GM23338 (cell line): ENCODE results near the gene KLF11. TPM values are rescaled to one million over a fixed set of nuclear protein-coding genes. Genes with fewer than 3 reads are reported as not detected.
A peak's percentile ranks its signal among the peaks of the same experiment; 100 is the strongest.

Experiments
- ATAC-seq: fragments of 200-7000 bp; cut with Tn5 transposase; 3 replicates; pipeline ENCODE4 v1.9.1; 2020
- DNase-seq: peaks from one replicate; pipeline ENCODE4 v3.0.0-alpha.2; 2015; ENCODE audit warnings: low spot score
- H2AFZ ChIP-seq: fragments of 200-600 bp; sonication (generic); 2 replicates; pipeline ENCODE4 v1.8.0; 2016; ENCODE audit warnings: antibody characterized with exemption, mild to moderate bottlenecking, moderate library complexity
- H3F3A ChIP-seq: fragments of 200-600 bp; sonication (generic); replicated peaks from 2 replicates; pipeline ENCODE4 v1.8.0; 2017; ENCODE audit warnings: antibody characterized with exemption, mixed run types, low read depth
- H3K27ac ChIP-seq: fragments of 200-600 bp; sonication (generic); 2 replicates; pipeline ENCODE4 v1.6.1; 2016; ENCODE audit warnings: low read depth
- H3K27me3 ChIP-seq: fragments of 200-600 bp; sonication (generic); 2 replicates; pipeline ENCODE4 v1.8.0; 2016; ENCODE audit warnings: mild to moderate bottlenecking, mixed run types, moderate library complexity; ENCODE audit not compliant: insufficient read depth
- H3K36me3 ChIP-seq: fragments of 200-600 bp; sonication (generic); 2 replicates; pipeline ENCODE4 v1.8.0; 2016; ENCODE audit warnings: mild to moderate bottlenecking; ENCODE audit not compliant: insufficient read depth
- H3K4me1 ChIP-seq: fragments of 200-600 bp; sonication (generic); 2 replicates; pipeline ENCODE4 v1.8.0; 2016; ENCODE audit warnings: mild to moderate bottlenecking, moderate library complexity; ENCODE audit not compliant: insufficient read depth
- H3K4me2 ChIP-seq: fragments of 200-600 bp; sonication (generic); 2 replicates; pipeline ENCODE4 v1.7.1; 2017; ENCODE audit warnings: mixed run types
- H3K4me3 ChIP-seq: fragments of 200-600 bp; sonication (generic); 2 replicates; pipeline ENCODE4 v1.6.1; 2016; ENCODE audit warnings: mixed run types
- H3K79me2 ChIP-seq: fragments of 200-600 bp; sonication (generic); replicated peaks from 2 replicates; pipeline ENCODE4 v1.8.0; 2017; ENCODE audit warnings: mild to moderate bottlenecking; ENCODE audit not compliant: insufficient read depth
- H3K9me2 ChIP-seq: fragments of 200-600 bp; sonication (generic); 2 replicates; pipeline ENCODE4 v1.8.0; 2017; ENCODE audit not compliant: insufficient read depth
- H4K20me1 ChIP-seq: fragments of 200-600 bp; sonication (generic); replicated peaks from 2 replicates; pipeline ENCODE4 v1.8.0; 2017; ENCODE audit warnings: mild to moderate bottlenecking; ENCODE audit not compliant: insufficient read depth
- H3K27ac Mint-ChIP-seq: 2 replicates; pipeline ENCODE4 v1.8.0; 2020; ENCODE audit warnings: inconsistent platforms, mild to moderate bottlenecking, moderate library complexity, mixed read lengths
- H3K27me3 Mint-ChIP-seq: 3 replicates; pipeline ENCODE4 v1.8.0; 2022; ENCODE audit warnings: low read depth, mild to moderate bottlenecking, moderate library complexity, mixed read lengths, inconsistent platforms; ENCODE audit not compliant: insufficient read depth, poor library complexity
- H3K36me3 Mint-ChIP-seq: 3 replicates; pipeline ENCODE4 v1.8.0; 2021; ENCODE audit warnings: low read depth, mild to moderate bottlenecking, inconsistent platforms, moderate library complexity, mixed read lengths
- H3K4me1 Mint-ChIP-seq: 3 replicates; pipeline ENCODE4 v1.8.0; 2020; ENCODE audit warnings: mild to moderate bottlenecking, inconsistent platforms, mixed read lengths
- H3K4me3 Mint-ChIP-seq: 3 replicates; pipeline ENCODE4 v1.8.0; 2021; ENCODE audit warnings: moderate library complexity, mild to moderate bottlenecking, inconsistent platforms, mixed read lengths
- H3K9me3 Mint-ChIP-seq: 3 replicates; pipeline ENCODE4 v1.8.0; 2020; ENCODE audit warnings: moderate library complexity, mild to moderate bottlenecking, inconsistent platforms, mixed read lengths
- CREB1 ChIP-seq: fragments of 250-450 bp; sonication (Bioruptor Pico); IDR thresholded peaks from 2 replicates; pipeline ENCODE4 v1.5.0; 2020; ENCODE audit warnings: low read depth, mild to moderate bottlenecking, moderate library complexity
- CTCF ChIP-seq, 2 experiments: fragments of 200-600 bp in 1 of 2; sonication (generic) in 1 of 2; conservative IDR thresholded peaks; 2 replicates each; pipeline versions ENCODE4 v1.5.1 to v1.6.1; 2016 to 2017; ENCODE audit warnings: antibody characterized with exemption in 2 of 2, low read depth in 2 of 2, mild to moderate bottlenecking in 2 of 2, moderate library complexity in 1 of 2
- ETS1 ChIP-seq: IDR thresholded peaks from 2 replicates; pipeline ENCODE4 v1.6.1; 2016; ENCODE audit warnings: antibody characterized with exemption
- NANOG ChIP-seq: IDR thresholded peaks from 2 replicates; pipeline ENCODE4 v1.6.1; 2016; ENCODE audit warnings: antibody characterized with exemption, borderline replicate concordance
- REST ChIP-seq: IDR thresholded peaks from one replicate; pipeline ENCODE4 v1.6.1; 2018; ENCODE audit warnings: antibody characterized with exemption; ENCODE audit not compliant: unreplicated experiment
- STAT1 ChIP-seq: IDR thresholded peaks from one replicate; pipeline ENCODE4 v1.6.1; 2016; ENCODE audit warnings: antibody characterized with exemption; ENCODE audit not compliant: unreplicated experiment
- ZNF114 ChIP-seq: fragments of 250-450 bp; sonication (Bioruptor Pico); IDR thresholded peaks from 2 replicates; pipeline ENCODE4 v1.5.0; 2020; ENCODE audit warnings: mild to moderate bottlenecking, moderate library complexity
- ZNF331 ChIP-seq: fragments of 250-450 bp; sonication (Bioruptor Pico); IDR thresholded peaks from 2 replicates; pipeline ENCODE4 v1.5.0; 2020; ENCODE audit warnings: low read depth, mild to moderate bottlenecking, moderate library complexity
- ZNF462 ChIP-seq: fragments of 250-450 bp; sonication (Bioruptor Pico); IDR thresholded peaks from 2 replicates; pipeline ENCODE4 v1.5.0; 2020; ENCODE audit warnings: mild to moderate bottlenecking, moderate library complexity
- polyA plus RNA-seq: library from polyadenylated mRNA; unstranded; fragments of >200 nt; fragmentation: Nextera tagmentation; extraction: Ambion mirVana; gene quantifications from 2 replicates; pipeline ENCODE4 v1.2.1, GENCODE V29; 2016
- total RNA-seq: library from RNA; depleted of rRNA; stranded (reverse); fragments of >200 nt; shearing (Covaris generic); gene quantifications from 2 replicates; pipeline ENCODE4 v1.2.3, GENCODE V29; 2014

The KLF11 gene
- total and polyA plus RNA-seq, 2 experiments from 2014 or later = 1.4 to 5.6 TPM

- no peak overlapping the region for H3K4me3 Mint-ChIP-seq
These were observed 48.0 kb downstream of the KLF11 start for GRCh38 chr2:10091182-10091888.

More at GRCh38 chr2:10091182-10091888, 48.0 kb downstream of the KLF11 start:
- H3K4me2 ChIP-seq = no peak overlapping the region
- H3K79me2 ChIP-seq = no peaks in the 10 kb centered on the region
- no peaks in the 10 kb centered on the region for H3K36me3 Mint-ChIP-seq
- H3K9me3 Mint-ChIP-seq = 0 out of 3 replicates have a peak, but pooled peaks cover 8% of the 10 kb centered on the region
- peaks cover 21% of the 10 kb centered on the region for H3K4me1 Mint-ChIP-seq
- peaks cover 5% of the 10 kb centered on the region for H3K27me3 Mint-ChIP-seq
- H3K27ac Mint-ChIP-seq = no peak overlapping the region
- no peak overlapping the region for H3K27ac ChIP-seq
- peak; percentile 76 for ATAC-seq
- H3K27me3 ChIP-seq = no peaks in the 10 kb centered on the region
- no peak for TF ChIP-seq ZNF331
- TF ChIP-seq CTCF (conservative IDR thresholded peaks at IDR 0.05; ENCODE audit: low read depth in 2 of 2) = no peak
- TF ChIP-seq ZNF114 (CRISPR knock-in tag) = no peak
- TF ChIP-seq REST = no peak
- TF ChIP-seq STAT1 = no peak
- no peak for TF ChIP-seq ZNF462 (CRISPR knock-in tag)
- TF ChIP-seq CREB1 = no peak
- TF ChIP-seq NANOG = no peak
- TF ChIP-seq ETS1 = no peak
- no peaks in the 10 kb centered on the region for H3F3A ChIP-seq
- H2AFZ ChIP-seq = peak overlapping the region; percentile 80
- no peaks in the 10 kb centered on the region for H4K20me1 ChIP-seq
- no peak overlapping the region for H3K4me3 ChIP-seq
- no peaks in the 10 kb centered on the region for H3K36me3 ChIP-seq
- no peaks in the 10 kb centered on the region; the same call in 1 of the 2 replicates for H3K4me1 ChIP-seq
- H3K9me2 ChIP-seq = no peaks in the 10 kb centered on the region
- peak; percentile 27 for DNase-seq
